HFFc6 (cell line): ENCODE data around the gene KMT5B. TPM values are rescaled to one million over a fixed set of nuclear protein-coding genes. Genes with fewer than 3 reads are reported as not detected.
A peak's percentile ranks its signal among the peaks of the same experiment; 100 is the strongest.

Experiments used
- DNase-seq: peaks from one replicate; pipeline ENCODE4 v3.0.0-alpha.2; 2018
- H3K27ac Mint-ChIP-seq: 2 replicates; pipeline ENCODE4 v1.8.0; 2020; ENCODE audit warnings: mild to moderate bottlenecking, mixed read lengths
- H3K27me3 Mint-ChIP-seq: 2 replicates; pipeline ENCODE4 v1.8.0; 2021; ENCODE audit warnings: mild to moderate bottlenecking, moderate library complexity, mixed read lengths; ENCODE audit not compliant: insufficient read depth
- H3K36me3 Mint-ChIP-seq: 2 replicates; pipeline ENCODE4 v1.8.0; 2021; ENCODE audit warnings: low read depth, mixed read lengths
- H3K4me1 Mint-ChIP-seq: 2 replicates; pipeline ENCODE4 v1.8.0; 2020; ENCODE audit warnings: low read depth, mixed read lengths
- H3K4me3 Mint-ChIP-seq: 2 replicates; pipeline ENCODE4 v1.8.0; 2020; ENCODE audit warnings: mild to moderate bottlenecking, moderate library complexity, mixed read lengths
- H3K9me3 Mint-ChIP-seq: 2 replicates; pipeline ENCODE4 v1.8.0; 2020; ENCODE audit warnings: mild to moderate bottlenecking, mixed read lengths
- total RNA-seq, 6 experiments: library from RNA; stranded (reverse); fragmentation: NEBNext Ultra II Directional; extraction: Animal tissue kit (Norgen Biotek cat#: 25700); gene quantifications; 2 replicates in 1 of 6; 3 replicates in 5 of 6; pipeline ENCODE4 v1.2.3, GENCODE V29; 2021
- TF ChIP-seq, protein P1 (sequence below): fragments of 200-600 bp; sonication (generic); IDR thresholded peaks from 2 replicates; pipeline ENCODE4 v1.5.0; 2021; ENCODE audit warnings: antibody characterized with exemption, mild to moderate bottlenecking

KMT5B gene
- total RNA-seq, 6 experiments from 2014 or later: 20.3 to 23.7 (median 22.4) TPM

GRCh38 chr11:68137833-68138232 is 75.3 kb downstream of the KMT5B start:
- TF ChIP-seq, protein P1, sequence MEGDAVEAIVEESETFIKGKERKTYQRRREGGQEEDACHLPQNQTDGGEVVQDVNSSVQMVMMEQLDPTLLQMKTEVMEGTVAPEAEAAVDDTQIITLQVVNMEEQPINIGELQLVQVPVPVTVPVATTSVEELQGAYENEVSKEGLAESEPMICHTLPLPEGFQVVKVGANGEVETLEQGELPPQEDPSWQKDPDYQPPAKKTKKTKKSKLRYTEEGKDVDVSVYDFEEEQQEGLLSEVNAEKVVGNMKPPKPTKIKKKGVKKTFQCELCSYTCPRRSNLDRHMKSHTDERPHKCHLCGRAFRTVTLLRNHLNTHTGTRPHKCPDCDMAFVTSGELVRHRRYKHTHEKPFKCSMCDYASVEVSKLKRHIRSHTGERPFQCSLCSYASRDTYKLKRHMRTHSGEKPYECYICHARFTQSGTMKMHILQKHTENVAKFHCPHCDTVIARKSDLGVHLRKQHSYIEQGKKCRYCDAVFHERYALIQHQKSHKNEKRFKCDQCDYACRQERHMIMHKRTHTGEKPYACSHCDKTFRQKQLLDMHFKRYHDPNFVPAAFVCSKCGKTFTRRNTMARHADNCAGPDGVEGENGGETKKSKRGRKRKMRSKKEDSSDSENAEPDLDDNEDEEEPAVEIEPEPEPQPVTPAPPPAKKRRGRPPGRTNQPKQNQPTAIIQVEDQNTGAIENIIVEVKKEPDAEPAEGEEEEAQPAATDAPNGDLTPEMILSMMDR: no peak
- Mint-ChIP-seq H3K4me1 (peaks cover 11% of the 10 kb centered on the region), H3K4me3 (peak overlapping the region; percentile 72), H3K27me3 (peaks cover 13% of the 10 kb centered on the region; the same call in 1 of the 2 replicates), H3K36me3 (peaks cover 6% of the 10 kb centered on the region), H3K9me3 (peaks cover 26% of the 10 kb centered on the region), H3K27ac (peak overlapping the region; percentile 50; the same call in 1 of the 2 replicates)
- no peak for DNase-seq

DNA sequence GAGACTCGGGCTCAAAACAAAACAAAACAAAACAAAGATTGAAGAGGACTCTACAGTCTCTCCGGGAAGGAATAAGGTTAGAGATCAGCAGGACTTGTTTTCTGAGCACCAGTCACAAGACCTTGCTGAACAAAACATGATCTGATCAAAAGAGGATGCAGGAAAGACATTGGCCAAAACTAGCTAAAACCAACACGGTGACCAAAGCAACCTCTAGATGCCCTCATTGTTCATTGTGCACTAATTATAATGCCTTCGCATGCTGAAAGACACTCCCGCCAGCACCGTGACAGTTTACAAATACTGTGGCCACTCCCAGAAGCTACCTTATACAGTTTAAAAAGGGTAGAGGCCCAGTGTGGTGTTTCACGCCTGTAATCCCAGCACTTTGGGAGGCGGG is 76.2 kb downstream of the KMT5B start:
- H3K36me3 Mint-ChIP-seq: peaks cover 15% of the 10 kb centered on the region
- H3K4me3 Mint-ChIP-seq: no peak overlapping the region
- H3K27ac Mint-ChIP-seq: no peak overlapping the region
- H3K4me1 Mint-ChIP-seq: peaks cover 11% of the 10 kb centered on the region
- peaks cover 36% of the 10 kb centered on the region for H3K9me3 Mint-ChIP-seq
- H3K27me3 Mint-ChIP-seq: peaks cover 13% of the 10 kb centered on the region; the same call in 1 of the 2 replicates
- DNase-seq: no peak
- TF ChIP-seq, protein P1: no peak

DNA sequence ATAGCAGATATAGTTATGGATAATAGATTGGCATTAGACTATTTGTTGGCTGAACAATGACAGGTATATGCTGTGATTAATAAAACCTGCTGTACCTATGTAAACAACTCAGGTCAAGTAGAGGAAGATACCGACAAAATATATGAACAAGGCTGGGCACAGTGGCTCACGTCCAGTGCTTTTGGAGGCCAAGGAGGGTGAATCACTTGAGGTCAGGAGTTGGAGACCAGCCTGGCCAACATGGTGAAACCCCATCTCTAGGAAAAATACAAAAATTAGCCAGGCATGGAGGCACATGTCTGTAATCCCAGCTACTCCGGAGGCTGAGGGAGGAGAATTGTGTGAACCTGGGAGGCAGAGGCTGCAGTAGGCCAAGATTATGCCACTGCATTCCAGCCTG is 77.9 kb downstream of the KMT5B start:
- H3K4me1 Mint-ChIP-seq: peaks cover 11% of the 10 kb centered on the region
- H3K27me3 Mint-ChIP-seq: peaks cover 13% of the 10 kb centered on the region; the same call in 1 of the 2 replicates
- H3K36me3 Mint-ChIP-seq: peaks cover 17% of the 10 kb centered on the region
- TF ChIP-seq, protein P1: no peak
- H3K9me3 Mint-ChIP-seq: peaks cover 46% of the 10 kb centered on the region
- no peak overlapping the region for H3K27ac Mint-ChIP-seq
- no peak overlapping the region for H3K4me3 Mint-ChIP-seq
- no peak for DNase-seq

- Mint-ChIP-seq H3K36me3 (peaks cover 17% of the 10 kb centered on the region), H3K4me1 (peaks cover 15% of the 10 kb centered on the region), H3K9me3 (peaks cover 46% of the 10 kb centered on the region), H3K4me3 (no peak overlapping the region), H3K27me3 (peaks cover 13% of the 10 kb centered on the region), H3K27ac (no peak overlapping the region)
- DNase-seq: no peak
- TF ChIP-seq, protein P1: no peak
Measured at GRCh38 chr11:68133761-68134160, 79.3 kb downstream of the KMT5B start.

- H3K27ac Mint-ChIP-seq: no peak overlapping the region
- H3K36me3 Mint-ChIP-seq: peaks cover 16% of the 10 kb centered on the region
- H3K27me3 Mint-ChIP-seq: peaks cover 10% of the 10 kb centered on the region
- peaks cover 39% of the 10 kb centered on the region for H3K9me3 Mint-ChIP-seq
- H3K4me3 Mint-ChIP-seq: no peak overlapping the region
- no peak for DNase-seq
- TF ChIP-seq, protein P1: no peak
- H3K4me1 Mint-ChIP-seq: peaks cover 5% of the 10 kb centered on the region; the same call in 1 of the 2 replicates
Measured at GRCh38 chr11:68130121-68130520, 83.0 kb downstream of the KMT5B start.
